ENCODE measurements around the gene SNN.
A peak's percentile ranks its signal among the peaks of the same experiment; 100 is the strongest.

SNN gene

DNA sequence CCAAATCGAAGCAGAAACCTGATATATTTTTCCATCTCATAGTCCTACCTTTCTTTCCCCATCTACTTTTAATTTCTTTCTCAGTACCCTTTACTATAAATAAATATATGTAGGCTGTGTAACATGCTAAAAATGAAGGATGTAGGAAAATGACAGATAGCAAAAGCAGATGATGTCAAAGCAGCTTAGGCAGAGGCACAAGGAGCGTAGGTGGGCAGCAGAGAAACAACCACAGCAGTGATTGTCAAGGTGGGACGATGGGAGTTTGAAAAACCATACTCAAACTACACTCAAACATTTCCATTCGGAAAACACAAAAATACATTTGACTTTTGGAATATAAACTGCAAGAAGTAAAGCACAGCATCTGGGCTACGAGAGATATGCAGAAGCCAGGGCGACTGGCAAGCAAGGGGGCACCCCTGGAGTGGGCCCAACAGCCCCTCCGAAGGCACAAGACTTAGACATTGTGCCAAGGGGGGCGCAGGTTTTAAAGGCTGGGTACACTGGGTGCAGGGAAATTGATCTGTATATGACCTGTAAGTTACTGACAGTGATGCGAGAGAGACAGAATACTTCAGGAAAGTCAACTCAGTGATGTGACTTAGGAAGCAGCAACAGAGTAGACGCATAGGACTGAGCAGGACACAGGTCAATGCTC is 31.1 kb downstream of the SNN start:
- DNase-seq (ENCODE audit: low read depth): no peak

DNA sequence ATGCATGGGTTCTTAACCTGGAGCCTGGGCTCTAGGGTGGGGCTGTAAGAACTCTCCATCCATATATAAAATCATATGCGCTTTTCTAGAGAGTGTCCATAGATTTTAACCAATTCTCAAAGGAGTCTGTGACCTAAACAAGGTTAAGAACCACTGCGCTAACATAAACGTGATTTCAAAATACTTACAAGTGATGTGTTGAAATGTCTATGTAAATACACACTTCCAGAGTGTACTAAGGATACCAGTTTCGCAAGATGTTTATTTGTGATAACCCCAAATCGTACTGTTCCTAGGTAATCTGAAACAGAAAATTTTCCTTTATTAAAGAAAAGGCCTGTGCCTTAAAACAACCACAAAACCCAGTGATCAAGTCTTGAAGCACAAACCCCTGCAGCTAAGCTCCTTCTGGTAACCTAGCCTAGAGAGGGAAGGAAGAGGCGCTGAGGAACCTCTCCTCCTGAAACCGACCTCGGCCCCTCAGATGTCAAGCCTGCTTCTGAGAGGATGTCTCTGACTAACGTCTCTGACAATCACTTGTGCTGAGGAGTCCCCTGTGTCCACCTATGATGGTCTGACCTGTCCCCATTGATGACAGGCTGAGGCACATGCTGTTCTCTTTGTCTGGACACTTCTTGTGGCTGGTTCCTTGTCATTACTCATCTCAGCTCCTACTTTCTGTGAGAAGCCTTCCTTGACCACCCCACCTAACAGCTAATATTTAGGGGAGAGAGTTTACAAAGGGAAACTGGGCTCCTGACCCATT is 32.2 kb downstream of the SNN start:
- no peak for DNase-seq (ENCODE audit: low read depth)

DNA sequence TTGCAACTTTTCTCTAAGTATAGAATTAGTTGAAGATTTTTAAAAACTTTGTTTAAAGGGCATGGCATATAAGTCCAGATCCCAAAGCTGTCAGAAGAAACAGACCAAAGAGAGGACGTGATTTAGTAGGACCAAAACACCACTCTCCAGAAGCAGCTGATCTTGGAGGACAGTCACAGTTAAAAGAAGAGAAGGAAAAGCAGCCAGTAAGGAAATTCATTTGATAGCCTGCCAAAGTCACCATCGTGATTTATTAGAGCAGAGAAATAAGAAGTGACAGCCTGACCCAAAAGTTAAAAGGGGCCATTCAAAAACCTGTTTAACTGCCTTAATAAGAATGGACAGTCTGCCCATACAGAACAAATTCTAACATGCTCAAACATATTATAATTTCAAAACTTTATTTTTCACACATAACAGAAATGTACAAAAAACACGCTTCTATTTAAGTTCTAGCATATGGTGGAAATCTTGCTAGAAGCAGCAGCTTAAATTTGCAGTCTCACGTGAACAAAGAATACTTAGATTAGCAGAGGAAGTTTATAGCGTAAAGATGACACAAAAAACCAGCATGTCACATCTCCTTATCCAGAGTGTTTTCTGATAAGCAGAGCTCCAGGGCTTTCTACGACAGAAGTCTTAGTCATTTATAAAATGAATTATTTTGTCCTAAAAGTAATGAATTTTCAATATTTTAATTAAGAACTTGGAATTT is 37.2 kb downstream of the SNN start:
- no peak for DNase-seq (ENCODE audit: low read depth)

DNA sequence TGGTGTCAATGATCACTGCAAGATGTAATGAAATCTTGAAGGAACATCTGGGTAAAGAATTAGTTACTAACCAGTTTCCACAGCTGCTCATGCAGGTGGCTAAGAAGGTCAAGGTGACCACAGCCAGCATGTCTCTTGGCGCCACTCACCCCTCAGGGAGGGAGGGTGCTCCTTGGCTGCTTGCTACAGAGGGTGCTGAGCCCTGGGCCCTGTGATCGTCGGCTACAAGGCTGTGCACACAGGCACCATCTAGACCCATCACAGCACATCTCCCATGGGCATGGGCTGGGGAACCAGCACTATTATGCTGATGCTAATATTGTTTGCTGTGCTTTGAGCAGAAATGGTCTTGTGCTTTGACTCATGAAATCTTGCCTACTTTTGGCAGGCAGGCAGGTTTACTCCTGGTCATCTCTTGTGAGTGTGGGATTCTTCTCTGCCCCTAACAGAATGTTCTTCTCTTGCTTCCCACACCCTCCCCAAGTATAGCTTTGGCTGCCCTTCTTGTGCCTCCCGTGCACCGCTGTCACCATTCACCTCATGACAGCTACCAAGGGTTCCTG is 38.0 kb downstream of the SNN start:
- no peak for DNase-seq (ENCODE audit: low read depth)

DNA sequence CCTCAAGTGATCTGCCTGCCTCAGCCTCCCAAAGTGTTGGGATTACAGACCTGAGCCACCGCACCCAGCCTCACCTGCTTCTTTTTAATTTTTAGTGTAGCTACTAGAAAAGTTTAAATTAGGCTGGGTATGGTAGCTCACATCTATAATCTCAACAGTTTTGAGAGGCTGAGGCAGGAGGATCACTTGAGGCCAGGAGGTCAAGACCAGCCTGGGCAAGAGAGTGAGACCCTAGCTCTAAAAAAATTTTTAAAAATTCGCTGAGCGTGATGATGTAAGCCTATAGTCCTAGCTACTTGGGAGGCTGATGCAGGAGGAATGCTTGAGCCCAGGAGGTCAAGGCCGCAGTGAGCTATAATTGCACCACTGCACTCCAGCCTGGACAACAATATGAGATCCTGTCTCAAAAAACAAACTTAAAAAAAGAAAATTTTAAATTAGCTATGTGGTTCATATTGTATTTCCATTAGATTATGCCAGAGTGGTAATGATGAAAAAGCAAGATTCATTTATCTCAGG is 39.5 kb downstream of the SNN start:
- no peak for DNase-seq (ENCODE audit: low read depth)

DNA sequence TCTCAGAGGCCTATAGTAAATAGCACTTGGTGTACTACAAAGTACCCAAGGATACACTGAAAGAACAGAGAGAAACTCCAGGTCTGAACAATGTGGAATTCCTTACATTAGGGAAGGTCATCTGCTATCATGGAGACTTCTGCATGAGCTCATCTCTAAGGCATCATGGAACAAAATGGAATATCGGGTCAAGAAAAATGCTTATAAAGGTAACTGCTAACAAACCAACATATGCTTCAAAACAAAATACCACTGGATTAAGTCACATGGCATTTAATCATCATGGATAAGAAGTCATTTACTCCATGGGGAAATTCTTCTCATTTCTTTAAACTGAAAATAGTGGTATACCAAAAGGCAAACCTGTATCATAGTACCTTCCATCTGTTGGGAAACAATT is 40.2 kb downstream of the SNN start:
- no peak for DNase-seq (ENCODE audit: low read depth)

DNA sequence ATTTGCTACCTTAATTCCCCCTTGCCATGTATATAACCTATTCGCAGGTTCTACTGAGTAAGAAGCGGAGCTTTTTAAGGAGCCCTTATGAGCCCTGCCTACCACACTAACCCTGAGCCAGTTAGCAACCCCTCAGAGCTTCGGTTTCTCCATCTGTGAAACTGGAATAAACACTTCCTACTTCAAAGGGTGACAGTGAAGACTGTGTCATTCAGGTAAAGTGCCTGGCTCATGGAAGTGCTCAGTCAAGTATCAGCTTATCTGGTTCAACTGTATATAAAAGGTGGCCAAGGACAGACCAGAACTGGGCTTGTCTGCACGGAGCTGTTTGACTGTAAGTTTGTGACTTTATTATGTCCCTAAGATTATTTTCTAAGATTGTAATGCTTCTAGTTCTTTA is 43.4 kb downstream of the SNN start:
- no peak for DNase-seq (ENCODE audit: low read depth)

DNA sequence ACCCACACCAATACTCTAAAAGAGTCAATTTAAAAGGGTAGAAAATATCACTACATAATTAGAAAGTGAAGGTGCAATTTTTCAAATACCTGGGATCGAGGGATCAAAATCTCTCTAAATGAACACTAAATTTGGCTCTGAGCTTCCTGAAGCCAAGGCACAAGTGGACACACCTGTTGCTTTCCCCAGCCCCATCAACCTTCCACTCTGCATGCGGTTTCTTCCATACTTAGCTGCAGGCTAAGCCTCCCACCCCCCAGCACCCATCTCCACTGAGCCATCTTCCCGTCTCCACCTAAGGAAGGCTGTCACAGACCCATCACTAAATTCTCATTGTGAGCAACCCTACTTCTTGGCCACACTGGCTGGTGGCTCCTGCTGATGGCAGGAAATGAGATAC is 43.9 kb downstream of the SNN start:
- no peak for DNase-seq (ENCODE audit: low read depth)

DNA sequence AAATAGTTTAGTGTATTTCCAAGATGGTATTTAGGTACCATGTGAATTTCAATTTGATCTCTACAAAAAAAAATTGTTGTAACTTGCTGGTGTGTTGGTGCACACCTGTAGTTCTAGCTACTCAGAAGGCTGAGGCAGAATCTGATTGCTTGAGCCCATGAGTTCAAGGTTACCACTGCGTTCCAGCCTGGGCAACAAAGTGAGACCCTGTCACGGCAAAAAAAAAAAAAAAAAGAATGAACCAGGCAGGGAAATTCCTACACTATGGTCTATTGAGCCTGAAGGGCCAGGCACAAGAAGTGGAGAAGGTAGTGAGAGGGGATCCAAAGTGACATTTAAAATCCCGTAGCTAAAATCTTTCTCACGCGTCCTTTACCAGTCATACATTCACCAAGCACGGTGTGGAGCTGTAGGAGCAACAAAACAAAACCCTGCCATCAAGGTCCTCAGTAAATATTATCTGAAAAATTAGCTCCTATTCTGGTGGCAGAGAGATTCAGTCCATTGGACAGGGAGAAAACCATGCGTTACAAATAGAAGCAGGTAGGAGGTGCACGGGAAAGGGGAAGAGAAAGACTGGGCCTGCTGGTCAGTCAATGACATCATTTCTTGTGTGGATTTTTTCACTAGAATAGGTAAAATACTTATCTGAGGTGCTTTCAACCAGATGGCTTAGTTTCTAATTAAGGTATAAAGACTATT is 47.1 kb downstream of the SNN start:
- DNase-seq (ENCODE audit: low read depth): no peak

DNA sequence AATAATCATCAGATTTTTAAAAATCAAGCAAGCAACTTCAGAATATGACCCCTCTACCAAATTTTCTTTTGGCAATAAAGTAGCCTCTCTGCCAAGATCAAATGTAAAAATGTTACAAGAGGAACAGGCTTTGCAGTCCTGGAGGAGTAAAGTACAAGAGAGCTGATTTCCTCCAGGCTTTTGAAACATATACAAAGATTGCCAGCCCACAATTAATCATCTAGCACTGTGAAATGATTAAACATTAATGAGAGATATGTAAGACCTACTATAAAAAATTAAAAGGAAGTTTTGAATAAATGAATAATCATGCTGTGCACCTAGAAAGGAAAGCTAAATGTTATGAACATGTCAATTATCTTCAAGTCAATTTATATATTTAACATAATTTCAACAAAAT is 48.1 kb downstream of the SNN start:
- no peak for DNase-seq (ENCODE audit: low read depth)

DNA sequence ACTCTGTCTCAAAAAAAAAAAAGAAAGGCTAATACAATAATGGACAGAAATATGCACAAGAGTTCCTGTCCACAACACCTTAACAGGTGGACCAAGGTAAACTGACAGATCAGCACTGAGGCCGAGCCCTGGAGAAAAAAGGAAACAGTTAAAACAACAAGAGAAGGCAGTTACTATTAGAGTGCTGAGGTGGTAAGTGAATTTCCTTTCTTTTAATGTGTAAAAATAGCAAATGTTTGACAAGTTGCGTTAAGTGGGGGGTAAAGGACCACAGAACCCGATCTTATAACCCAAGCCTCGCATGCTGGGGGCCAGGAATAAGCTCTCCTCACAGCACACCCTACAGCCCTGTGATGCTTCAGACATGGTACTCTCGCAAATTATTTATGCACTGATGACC is 49.6 kb downstream of the SNN start:
- no peak for DNase-seq (ENCODE audit: low read depth)

DNA sequence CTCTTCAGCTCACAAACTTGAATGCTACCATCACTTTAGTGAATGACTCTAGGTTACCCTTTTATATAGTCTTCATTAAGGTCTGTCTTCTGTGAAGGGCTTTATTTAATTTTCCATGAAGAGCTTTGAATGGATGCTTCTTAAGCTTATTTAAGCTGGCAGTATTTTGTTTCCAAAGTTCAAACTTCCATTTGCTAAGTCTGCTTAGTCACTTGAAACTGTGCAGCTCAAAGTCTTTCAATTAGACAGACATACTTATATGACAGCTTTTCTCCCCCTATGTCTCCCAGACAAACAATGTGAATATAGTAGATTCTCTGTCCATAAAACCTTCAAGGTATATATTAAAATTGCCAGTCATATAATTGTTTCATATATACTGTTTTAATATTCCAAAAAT is 50.9 kb downstream of the SNN start:
- DNase-seq (ENCODE audit: low read depth): no peak

DNA sequence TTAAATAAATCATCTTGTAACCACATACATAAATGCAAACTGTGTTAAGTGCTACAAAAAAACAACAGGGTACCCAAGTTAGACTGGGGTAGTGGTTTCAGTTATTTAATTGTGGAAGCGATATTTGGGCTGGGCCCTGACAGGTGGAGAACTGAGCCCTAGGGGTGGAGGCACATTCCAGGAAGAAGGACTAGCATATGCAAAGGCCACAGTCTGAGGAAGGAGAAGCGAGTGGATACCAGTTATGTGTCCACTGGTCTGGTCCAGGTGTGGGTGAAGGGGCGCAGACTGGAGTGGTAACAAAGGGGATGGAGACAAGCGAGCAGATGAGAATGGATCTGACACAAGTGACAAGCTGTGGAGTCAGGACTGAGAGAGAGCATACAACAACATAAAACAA is 51.5 kb downstream of the SNN start:
- no peak for DNase-seq (ENCODE audit: low read depth)

DNA sequence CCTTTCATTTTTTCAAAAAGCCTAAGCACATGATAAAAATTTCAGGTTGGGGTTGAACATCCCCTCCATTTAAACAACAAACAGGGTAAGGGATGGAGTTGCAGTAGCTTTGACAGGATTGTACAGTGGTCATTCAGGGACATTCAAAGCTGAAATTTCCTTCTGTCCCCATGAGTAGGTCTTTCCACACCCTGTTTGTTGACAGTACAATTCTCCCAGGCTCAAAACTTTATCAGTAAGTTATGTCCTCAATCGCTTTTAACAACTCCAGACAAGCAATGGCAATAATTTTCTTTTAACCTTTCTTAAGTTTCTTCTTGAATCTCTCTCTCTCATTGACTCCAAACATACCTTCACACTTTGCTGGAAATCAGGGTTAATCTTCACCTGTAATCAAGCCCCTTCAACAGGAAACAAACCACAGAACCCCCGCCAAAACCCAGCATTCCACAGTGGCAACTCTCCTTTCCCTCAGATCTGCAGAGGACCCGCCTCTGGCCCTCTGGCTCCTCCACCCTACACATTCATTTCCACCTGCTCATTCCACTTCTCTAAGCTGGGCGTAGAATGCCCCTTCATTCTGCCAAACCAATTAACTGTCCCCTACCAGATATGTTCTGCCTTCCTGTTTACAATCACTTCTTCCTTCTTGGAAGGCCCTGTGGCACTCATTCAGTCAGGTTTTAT is 53.7 kb downstream of the SNN start:
- DNase-seq (ENCODE audit: low read depth): no peak

DNA sequence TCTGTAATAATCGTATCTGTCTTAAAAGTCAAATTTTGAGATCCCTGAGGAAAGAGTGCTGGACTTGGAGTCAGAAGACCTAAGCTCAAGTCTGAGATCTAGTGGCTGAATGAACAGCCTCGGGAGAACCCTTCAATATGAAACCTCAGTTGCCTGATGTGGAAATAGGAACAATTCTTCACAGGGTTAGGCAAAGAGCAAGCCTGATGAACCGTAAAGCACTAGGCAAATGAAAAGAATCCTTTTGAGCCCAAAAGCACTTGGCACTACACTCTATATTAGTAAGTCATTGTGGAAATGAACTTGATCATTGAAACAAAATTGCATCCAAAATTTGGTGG is 54.2 kb downstream of the SNN start:
- DNase-seq (ENCODE audit: low read depth): no peak

DNA sequence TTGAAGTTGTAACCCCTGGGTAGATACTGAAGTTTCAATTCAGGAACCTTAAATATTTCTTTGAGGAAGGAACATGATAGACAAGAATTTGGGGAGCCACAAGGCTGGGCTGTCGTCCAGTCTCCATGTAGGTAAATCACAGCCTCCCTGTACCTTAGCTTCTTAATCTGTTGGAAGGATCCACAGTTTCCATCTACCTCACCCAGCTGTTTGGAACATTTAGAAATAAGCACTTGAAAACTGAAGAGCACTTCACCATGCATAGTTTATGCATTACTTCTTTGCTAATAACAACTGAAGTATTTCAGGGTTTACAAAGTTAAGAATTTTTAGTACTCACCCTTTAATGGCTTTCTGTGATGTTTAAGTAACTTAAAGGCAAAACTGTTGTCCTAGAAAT is 57.2 kb downstream of the SNN start:
- DNase-seq (ENCODE audit: low read depth): no peak

DNA sequence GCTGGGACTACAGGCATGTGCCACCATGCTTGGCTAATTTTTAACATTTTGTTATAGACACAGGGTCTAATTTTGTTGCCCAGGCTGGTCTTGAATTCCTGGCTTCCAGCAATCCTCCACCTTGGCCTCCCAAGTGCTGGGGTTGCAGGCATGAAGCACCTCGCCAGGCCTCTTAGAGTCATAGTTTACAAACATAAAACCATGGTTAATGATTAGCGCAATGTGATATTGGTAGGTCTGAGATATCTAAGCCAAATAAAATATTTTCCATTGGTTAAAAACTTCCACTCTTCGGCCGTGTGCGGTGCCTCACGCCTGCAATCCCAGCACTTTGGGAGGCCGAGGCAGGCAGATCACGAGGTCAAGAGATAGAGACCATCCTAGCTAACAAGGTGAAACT is 57.8 kb downstream of the SNN start:
- DNase-seq (ENCODE audit: low read depth): no peak

DNA sequence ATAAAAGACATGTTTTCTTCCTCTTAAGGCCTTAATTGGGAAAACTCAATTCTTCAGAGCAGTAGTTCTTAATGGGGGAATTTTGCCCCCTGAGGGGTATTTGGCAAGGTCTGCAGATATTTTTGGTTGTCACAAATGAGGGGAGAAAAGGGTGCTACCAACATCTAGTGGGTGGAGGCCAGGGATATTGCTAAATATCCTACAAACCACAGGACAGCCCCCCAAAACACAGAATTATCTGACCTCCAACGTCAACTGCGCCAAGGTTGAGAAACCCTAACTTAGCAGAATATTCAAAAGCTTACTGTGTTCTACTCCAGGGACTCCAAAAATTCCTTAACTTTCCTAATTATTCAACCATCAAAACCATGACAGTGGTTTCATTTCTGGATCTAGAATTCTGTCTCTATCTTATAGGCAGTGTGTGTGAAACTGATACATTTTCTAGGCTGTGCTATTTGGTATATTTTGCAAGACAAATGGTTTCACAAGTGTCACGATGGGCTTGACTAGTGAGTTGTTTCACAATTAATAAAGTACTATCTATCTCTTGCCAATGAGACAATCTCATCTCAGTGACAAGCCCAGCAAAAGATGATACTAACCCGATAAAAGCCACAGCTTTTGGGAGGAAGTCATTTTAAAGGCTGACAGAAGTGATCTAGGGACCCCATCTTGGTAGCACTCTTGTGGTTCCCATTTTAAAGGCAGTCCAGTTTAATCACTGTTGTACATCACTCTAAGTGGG is 59.7 kb downstream of the SNN start:
- DNase-seq (ENCODE audit: low read depth): peak; percentile 38

Data from CMK (cell line).